ENCODE measurements around the gene DNAJC13.
"Not testable (repeated sequence)": the region's sequence is repeated elsewhere in the genome, so short reads cannot be mapped to it uniquely, and the experiment has no call there.

Gene DNAJC13

DNA sequence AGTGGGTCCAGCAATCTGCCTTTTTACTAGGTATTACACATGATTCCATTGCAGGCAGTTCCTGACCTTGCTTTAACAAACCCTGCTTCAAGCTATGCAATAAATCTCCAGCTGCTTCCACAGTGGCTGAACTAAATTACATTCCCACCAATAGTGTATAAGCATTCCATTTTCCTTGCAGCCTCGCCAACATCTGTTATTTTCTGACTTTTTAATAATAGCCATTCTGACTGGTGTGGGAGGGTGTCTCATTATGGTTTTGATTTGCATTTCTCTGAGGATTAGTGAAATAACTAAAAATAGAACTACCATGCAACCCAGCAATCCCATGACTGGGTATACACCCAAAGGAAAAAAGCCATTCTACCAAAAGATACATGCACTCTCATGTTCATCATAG lies 36.4 kb upstream of the DNAJC13 start:
- DNase-seq (ENCODE audit: low spot score): no peak
- TF ChIP-seq, protein P1, sequence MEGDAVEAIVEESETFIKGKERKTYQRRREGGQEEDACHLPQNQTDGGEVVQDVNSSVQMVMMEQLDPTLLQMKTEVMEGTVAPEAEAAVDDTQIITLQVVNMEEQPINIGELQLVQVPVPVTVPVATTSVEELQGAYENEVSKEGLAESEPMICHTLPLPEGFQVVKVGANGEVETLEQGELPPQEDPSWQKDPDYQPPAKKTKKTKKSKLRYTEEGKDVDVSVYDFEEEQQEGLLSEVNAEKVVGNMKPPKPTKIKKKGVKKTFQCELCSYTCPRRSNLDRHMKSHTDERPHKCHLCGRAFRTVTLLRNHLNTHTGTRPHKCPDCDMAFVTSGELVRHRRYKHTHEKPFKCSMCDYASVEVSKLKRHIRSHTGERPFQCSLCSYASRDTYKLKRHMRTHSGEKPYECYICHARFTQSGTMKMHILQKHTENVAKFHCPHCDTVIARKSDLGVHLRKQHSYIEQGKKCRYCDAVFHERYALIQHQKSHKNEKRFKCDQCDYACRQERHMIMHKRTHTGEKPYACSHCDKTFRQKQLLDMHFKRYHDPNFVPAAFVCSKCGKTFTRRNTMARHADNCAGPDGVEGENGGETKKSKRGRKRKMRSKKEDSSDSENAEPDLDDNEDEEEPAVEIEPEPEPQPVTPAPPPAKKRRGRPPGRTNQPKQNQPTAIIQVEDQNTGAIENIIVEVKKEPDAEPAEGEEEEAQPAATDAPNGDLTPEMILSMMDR (IDR thresholded peaks at IDR 0.05): no peak
- H3K27ac ChIP-seq: no peak overlapping the region
- H3K4me3 ChIP-seq: no peak overlapping the region

DNA sequence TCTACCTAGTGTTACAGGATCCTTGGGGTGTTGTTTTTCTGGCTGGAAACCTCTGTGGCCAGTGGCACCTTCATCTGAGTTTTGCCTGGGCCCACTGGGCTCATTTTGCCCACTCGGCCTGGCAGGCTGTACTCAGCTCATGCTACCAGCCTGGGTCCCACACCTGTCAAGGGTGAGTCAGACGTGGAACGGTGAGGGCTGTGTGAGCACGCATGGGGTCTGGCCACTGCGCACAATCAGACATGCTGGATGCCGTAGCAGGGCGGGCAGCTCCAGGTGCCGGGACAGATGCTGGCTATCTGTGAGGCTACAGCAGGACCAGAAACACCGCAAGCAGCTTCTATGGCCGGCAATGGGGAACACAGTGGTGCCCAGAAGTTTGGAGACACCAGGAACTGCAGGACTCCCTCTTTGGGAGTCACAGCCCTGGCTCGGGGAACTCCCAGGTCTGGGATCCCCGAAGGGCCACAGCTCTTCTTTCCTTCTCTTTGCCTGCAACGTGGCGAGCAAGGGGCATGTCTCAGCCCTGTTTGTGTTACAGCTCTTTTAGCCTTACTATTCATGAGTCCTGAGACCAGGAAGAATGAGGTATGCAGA lies 35.9 kb upstream of the DNAJC13 start:
- Histone ChIP-seq H3K4me3 (no peak overlapping the region), H3K27ac (no peak overlapping the region)
- no peak for DNase-seq (ENCODE audit: low spot score)
- TF ChIP-seq, protein P1 (IDR thresholded peaks at IDR 0.05): no peak

DNA sequence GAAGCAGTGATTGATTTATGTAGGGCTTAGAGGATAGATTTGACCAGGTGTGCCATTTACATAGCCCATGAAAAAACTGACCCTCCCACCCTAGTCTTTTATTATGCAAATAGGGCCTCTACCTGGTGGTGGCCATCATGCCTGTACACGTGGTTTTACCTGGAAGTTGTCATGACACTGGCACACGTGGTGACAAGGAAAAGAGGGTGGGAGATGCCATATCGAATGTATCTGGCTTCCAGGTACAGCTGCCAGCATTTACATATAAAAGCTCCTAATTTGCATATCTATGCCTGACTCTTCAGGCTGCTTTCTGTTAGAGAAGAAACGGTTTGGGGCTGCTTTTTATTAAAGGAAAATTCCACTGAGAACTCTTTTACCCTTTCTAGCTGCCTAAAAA lies 35.0 kb upstream of the DNAJC13 start:
- Histone ChIP-seq H3K4me3 (no peak overlapping the region), H3K27ac (no peak overlapping the region)
- DNase-seq (ENCODE audit: low spot score): no peak
- TF ChIP-seq, protein P1 (IDR thresholded peaks at IDR 0.05): no peak

DNA sequence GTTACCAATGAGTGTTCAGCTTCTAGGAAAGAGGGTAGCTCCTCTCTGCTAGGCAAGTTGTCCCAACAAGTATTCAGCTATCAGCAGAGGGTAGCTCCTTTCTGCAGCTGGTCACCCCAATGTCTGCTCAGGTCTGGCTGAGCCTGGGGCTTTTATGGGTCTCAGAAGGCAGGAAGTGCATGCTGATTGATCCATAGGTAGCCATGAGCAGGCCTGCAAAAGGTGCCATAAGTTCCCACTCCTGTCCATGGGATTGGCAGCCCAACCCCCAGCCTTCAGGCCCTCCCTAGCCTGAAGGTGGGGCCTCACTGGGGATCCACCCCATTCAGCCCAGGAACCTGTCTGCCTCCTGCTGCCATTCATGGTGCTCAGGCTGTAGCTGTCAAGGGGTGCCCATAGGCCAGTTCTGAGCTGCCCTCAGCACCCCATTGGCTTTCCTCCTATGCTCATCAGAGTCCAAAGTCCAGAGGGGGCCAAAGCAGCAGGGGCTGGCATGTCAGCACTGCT lies 34.6 kb upstream of the DNAJC13 start:
- DNase-seq (ENCODE audit: low spot score): no peak
- H3K4me3 ChIP-seq: no peak overlapping the region
- TF ChIP-seq, protein P1 (IDR thresholded peaks at IDR 0.05): no peak
- H3K27ac ChIP-seq: no peak overlapping the region

DNA sequence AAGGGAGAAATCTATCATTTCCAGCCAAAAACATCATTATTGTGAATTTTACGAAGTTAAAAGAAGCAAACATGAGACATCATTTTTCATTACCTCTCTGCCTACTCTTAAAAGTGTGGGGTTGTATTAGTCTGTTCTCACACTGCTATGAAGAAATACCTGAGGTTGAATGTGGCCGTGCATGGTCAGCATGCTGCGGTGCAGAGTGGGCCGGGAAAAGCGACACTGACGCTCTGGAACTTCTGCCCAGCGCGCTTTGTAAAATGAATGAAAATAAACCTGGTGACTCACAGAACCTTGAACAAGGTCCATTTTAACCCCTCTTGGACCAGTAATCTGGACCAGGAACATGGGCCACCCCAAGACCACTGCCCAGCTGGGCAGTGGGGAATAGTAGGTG lies 31.0 kb upstream of the DNAJC13 start:
- no peak for DNase-seq (ENCODE audit: low spot score)
- Histone ChIP-seq H3K27ac (no peak overlapping the region), H3K4me3 (no peak overlapping the region)
- TF ChIP-seq, protein P1 (IDR thresholded peaks at IDR 0.05): no peak

DNA sequence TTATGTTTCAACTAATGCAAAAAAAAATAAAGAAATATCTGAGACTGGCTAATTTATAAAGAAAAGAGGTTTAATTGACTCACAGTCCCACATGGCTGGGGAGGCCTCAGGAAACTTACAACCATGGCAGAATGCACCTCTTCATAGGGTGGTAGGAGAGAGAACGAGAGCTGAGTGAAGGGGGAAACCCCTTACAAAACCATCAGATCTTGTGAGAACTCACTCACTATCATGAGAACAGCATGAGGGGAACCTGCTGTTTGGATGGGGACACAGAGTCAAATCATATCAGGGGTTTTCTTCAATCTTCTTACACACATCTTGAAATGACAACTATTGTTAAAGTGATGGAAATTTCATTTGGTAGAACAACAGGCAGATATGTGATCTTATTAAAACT lies 24.6 kb upstream of the DNAJC13 start:
- H3K4me3 ChIP-seq; H3K27ac ChIP-seq; DNase-seq (ENCODE audit: low spot score): not testable (repeated sequence)

DNA sequence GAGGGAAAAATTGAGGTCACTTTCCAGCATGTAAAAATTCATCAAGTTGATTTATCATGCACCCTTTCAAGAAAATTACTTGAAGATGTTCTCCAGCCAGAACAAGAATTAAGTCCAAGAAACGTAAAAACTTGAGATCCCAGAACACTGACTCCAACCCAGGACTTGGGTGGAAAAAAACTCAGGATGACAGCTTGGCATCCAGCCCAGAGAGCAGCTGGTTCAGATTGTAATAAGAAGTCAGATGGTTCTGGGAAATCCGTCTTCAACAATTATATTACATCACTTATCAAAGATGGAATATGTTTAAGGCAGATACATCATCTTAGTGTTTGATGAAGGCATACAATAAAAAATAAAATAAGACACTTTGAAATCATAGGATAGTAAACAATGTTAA lies 23.0 kb upstream of the DNAJC13 start:
- TF ChIP-seq, protein P1 (IDR thresholded peaks at IDR 0.05): no peak
- Histone ChIP-seq H3K4me3 (no peak overlapping the region), H3K27ac (no peak overlapping the region)
- no peak for DNase-seq (ENCODE audit: low spot score)
